GM18870 (cell line): ENCODE results near the gene EPN2.

Experiments used
- ATAC-seq: cut with Tn5 transposase; IDR thresholded peaks from one replicate; pipeline ENCODE4 v1.9.1; 2021; ENCODE audit warnings: moderate library complexity; ENCODE audit not compliant: unreplicated experiment

The EPN2 gene

DNA sequence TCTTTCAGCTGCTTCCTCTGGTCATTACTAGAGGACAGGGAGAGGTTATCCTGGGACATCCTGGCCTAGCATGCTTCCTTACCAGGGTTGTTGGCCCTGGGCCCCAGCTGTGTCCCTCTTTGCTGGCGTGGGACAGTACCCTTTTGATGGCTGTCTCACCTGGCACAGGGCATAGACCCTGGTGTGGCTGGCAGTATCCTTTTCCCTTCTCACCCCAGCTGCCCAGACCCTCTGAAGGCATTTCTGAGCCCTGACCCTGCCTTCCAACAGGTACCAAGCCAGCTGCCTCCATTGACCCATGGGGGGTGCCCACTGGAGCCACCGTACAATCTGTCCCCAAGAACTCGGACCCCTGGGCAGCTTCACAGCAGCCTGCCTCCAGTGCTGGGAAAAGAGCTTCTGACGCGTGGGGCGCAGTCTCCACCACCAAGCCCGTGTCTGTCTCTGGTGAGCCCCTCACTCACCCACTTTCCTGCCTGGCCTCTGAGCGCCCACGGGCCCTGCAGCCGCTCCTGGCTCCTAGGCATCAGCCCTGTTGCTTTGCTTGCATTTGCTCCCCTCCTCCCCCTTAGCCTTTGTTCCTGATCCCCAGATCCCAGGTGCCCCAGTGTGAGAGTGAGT, 91.4 kb downstream of the EPN2 start:
- ATAC-seq, result no peak

DNA sequence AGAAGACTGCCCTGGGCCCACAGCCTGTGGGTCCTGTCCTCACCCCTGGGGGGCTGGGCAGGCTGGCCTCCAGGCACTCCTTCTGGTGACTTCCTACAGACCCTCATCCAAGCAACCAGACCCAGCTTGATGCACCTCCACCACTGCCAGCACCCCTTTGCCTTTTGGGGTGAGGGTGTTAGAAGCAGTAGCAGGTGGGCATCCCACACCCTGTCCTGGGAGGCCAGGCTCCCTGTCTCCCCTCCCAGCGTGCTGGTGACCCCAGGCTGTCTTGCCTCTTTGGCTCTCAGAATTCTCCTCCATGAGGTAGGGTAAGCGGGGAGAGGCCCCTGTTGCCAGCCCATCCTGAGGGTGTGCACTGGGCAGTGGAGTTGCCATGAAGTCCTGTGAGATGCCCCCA, 92.0 kb downstream of the EPN2 start:
- no peak for ATAC-seq

DNA sequence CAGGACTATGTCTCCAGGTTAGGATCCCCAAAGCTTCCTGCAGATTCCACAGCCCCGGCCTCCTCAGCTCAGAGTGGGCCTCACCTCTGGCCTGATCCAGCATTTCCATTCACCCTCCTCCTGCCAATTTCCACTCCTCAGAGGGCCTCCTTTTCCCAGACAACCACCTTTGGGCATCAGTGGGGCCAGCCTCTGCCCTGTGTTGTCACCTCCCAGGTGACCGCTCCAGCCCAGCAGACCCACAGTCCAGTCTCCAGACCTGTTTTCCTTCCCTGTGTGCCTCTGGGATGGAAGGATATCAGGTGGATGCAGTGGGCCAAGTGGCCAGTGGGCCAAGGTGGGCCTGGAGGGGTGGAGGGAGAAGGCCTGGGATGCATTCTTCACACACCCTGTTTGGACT, 92.7 kb downstream of the EPN2 start:
- ATAC-seq, result no peak

DNA sequence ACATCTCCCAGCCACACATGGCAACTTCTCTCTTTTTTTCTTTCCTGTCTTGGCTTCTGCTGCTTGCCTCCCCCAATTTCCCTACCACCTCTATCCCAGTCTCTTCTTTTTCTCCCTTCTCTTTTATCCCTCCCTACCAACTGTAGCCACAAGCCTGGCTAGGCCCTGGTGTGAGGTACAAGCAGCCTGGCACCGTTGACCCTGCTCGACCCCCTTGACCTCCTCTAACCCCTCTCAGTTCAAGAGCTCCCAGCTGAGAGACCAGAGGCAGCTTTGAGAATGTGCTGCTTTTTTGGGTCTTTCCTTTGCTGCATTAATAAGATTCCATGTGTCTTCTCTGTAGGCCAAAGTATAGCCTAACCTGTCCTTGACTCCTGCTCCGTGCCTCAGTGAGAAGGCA, 93.1 kb downstream of the EPN2 start:
- ATAC-seq, result no peak

DNA sequence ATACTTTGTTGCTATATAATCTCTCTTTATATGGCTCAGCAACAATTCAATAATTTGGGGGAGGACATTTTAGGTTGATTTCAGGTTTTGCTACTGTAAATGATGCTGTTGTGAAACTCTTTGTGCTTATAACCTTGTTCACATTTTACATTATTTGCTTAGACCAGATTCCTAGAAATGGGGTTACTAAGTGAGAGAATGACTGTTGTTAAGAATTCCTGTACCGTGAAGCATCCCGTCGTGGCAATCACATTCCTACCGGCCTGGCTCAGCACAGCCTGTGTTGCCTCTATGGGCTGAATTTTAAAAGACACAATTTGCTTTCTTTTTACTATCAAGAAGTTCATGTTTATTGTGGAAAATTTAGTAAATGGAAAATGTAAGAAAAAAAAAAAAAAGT, 94.0 kb downstream of the EPN2 start:
- ATAC-seq, result no peak

DNA sequence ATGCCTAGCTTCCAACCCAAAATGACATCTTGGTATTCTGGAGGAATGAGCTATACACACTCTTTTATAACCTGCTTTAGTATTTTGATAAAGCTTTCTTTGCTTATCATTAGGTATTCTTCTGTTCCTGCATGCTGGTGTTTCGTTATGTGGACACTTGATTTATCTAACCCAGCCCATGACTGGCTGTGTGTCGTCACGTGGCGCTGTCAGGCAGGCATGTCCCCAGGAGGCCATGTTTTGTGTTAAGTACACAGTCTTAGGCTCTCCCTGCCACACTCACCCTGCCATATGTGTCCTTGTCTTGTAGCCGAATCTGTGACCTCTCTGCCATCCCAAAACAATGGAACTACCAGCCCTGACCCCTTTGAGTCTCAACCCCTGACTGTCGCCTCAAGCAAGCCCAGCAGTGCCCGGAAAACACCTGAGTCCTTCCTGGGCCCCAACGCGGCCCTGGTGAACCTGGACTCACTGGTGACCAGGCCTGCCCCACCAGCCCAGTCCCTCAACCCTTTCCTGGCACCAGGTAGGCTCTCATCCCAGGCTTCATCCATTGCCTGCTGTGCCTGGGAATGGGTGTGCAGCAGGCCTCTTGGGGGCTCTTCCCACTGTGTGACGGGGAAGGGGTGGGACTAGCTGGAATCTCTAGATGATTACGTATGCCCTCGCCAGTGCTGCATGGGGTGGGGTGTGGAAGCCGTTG, 94.5 kb downstream of the EPN2 start:
- no peak for ATAC-seq

DNA sequence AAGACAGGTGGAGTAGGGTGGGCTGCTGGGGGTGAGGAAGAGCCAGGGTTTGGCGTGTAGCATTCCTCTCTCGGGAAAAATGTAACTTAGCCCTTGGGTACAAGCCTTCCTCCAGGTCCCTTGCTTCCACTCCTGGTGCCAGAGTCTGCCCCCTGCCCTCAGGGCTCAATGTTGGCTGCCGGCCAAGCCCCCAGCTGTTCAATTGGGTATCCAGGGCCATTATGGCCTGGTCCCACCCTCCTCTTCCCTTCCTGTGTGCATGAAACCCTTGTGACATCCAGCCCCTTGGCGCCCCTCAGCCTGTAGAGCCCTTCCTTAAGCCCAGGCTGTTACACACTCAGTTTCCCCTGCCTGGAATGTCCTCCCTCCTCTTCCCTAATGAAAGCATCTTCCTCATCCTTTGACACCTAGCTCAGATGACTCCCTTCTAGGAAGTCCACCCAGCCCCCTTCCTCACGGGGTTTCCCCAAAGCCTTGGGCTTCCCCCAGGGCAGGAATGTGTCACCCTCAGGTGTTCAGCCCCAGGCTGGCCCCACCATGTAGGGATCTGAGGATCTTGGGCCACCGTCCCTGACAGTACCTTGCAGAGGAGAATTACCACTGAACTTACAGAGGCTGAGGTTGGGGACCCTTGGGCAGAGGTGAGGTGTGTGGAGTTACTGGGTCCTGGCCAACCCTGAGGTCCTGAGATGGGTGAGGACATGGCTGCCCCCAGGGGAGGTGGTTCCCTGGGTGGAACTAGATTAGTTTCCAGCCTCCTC, 95.4 kb downstream of the EPN2 start:
- no peak for ATAC-seq

DNA sequence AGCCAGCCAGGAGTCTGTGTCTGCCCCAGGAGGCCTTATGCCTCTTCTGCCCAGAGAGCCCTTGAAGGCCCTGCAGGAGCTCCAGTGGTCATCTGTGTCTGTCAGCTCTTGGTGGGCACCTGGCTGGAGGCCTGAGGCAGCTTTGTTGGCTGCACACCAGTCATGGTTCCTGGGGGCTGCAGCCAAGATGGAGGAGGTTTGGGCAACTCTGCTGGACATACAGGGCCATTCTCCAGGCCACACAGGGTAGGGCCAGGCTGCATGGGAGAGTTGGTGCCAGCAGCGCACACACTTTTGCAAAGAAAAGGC, 95.9 kb downstream of the EPN2 start:
- no peak for ATAC-seq

DNA sequence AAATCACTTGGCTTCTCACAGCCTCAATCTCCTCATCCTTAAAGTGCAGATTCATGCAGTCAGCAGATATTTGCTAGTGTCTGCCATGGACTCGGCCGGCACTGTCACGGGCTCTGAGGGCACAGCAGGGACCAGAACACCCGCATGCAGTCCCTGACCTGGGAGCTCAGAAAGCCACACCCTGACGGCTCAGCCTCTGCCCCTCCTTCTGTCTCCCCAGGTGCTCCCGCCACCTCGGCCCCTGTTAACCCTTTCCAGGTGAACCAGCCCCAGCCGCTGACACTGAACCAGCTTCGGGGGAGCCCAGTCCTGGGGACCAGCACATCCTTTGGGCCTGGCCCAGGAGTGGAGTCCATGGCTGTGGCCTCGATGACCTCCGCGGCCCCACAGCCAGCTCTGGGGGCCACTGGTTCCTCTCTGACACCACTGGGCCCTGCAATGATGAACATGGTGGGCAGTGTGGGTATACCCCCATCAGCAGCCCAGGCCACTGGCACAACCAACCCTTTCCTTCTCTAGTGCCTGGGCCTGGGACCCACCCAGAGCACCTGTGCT, 96.6 kb downstream of the EPN2 start:
- no peak for ATAC-seq

DNA sequence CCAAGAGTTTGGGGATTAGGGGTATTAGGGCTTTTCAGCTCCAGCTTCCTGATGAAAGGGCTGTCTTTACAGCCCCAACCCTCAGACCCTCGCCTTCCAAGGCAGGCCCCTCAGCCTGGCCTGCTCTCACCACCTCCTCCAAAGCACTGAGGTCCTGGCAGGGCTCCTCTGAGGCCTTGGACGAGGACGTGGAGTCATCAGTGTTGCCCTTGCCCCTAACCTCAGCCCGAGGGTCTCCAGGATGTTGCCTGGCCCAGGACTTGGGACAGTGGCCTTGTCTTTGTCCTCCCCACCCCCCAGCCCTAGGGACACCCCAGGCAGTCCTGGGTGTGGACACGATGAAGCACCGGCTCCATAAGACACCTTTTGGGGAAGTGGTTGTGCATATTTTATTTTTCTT, 97.2 kb downstream of the EPN2 start:
- ATAC-seq, result no peak

DNA sequence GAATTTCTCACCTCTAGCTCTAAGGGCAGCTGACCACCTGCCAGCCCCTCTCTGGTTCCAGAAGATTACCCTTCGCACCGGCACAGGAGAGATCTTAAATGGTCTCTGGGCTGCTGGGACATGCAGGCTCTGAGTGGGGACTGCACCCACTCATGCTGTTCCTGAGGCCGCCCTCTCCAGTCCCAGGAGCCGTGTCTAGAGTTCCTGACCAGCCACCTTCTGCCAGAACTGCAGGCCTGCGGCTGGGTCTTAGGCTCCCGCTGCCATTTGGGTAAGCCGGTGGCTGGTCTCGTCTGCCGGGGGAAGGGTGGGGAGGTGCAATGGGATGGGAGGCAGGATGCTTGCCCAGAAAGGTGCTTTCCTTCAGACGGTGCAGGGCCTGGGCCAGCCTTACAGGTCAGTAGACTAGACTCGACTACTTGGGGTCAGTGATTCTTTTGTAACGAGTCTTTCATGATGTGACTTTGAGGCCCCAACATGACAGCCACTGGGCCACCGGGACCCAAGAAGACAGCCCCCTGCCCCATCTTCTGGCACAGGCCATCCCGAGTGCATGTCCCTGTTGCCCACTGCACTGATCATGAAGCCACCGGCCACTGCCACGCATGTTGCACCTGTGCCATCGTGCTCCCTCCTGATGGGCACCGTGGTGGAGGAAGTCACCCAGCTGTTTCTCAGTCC, 98.9 kb downstream of the EPN2 start:
- no peak for ATAC-seq

DNA sequence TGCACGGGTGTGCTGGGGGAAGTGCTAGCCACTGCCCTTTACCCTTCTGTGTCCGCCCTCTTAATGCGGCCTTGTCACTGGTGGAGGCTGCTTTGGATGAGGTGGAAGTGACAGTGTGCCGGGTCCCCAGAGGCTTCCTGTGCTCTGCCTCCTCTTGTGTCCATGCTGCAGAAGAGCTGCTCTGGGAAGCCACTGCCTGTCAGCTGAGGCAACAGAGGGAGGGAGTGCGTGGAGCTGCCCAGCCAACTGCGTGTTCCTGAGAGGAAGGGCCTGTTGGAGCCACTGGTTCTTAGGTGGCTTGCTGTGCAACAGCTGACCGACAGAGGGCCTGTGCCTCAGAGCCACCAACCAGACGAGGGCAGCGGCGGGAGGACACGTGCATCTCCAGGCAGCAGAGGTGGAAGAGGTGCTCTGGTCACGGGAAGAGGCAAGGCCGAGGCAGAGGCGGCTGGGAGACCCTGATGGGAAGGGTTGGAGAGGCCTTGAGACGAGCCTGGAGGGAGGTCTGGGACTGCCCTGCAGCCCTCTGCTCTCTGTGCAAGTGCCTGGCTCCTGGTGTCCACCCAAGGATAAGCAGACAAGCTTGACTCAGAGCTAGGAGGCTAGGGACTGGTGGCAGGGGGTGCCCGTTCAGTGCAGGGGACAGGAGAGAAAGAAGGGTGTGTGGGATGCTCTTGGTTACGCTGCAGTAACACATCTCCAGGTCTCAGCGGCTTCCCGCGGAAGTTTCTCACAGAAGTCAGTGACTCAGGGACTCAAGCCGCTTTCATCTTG, 100.0 kb downstream of the EPN2 start:
- ATAC-seq, result no peak

DNA sequence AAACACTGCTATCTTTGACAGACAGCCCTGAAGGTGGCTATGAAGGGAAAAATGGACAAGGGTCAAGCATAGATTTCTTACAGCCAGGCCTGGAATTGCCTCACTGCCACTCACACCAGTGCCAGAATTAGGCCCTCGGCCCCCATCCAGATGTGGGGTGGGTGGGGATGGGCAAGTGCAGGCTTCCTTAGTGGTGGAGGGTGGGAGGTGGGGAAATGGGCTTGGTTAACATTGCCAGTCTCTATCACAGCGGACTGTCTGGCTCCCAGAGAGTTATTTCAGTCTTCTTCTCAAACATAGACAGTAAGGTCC, 100.5 kb downstream of the EPN2 start:
- no peak for ATAC-seq

DNA sequence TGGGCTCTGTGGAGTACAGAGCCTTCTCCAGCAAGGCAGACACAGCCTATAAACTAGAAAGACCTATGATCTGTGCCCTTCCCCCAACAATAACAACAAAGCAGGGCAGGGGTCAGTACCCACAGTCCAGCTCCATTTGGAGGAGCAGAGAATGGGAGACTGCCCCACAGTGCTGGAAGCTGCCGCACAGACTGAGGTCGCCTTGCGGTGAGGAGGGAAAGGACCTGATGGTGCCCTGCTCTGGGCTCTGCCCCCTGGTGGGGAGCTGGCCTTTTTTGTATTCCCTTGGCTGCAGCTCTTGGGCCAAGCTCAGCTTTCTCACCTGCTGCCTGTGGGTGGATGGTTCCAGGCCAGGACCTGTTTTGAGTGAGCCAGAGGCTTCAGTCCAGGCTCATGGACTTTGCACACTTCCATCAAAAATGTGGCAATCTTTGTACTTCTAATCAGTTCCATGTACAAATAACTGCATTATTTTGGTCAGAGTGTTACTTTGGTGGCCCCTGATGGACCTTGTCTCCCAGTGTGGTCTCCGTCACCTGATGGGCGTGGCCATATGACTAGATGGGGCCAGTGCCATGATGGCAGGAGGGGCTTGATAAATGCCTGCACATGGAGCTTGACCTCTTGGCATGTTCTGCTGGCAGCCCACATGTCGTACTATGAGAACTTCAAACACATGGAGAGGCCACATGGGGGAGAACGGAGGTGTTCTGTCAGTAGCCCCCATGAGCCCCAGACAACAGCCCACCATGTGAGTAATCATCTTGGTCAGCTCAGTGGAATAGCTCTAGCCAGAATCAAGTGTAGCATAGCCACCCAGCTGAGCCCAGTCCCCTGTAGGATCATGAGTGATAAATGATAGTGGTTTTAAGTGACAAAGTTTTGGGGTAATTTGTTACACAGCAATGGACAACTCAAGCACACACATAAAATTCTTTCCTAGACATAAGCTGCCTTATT, 101.1 kb downstream of the EPN2 start:
- no peak for ATAC-seq

DNA sequence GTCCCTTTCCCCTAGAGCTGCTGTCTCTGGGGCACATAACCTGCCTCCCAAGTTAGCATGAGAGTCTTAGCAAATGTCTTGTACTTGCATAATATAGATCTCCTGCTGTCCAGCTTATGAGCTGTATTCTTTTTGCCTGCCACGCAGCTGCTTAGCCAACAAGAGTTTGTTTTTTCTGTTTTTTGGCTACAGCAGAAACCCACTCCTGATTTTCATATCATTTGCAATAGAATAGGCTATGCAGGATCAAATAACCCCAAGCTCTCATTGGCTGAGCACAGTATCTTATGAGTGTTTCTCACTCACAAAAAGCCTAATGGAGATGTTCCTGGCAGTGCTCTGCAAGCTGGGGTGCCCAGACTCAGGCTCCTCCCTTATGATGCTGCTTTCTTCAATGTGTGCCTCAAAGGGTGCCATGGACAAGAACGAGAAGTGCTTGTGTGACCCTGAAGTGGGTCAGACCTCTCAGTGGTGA, 102.2 kb downstream of the EPN2 start:
- no peak for ATAC-seq

DNA sequence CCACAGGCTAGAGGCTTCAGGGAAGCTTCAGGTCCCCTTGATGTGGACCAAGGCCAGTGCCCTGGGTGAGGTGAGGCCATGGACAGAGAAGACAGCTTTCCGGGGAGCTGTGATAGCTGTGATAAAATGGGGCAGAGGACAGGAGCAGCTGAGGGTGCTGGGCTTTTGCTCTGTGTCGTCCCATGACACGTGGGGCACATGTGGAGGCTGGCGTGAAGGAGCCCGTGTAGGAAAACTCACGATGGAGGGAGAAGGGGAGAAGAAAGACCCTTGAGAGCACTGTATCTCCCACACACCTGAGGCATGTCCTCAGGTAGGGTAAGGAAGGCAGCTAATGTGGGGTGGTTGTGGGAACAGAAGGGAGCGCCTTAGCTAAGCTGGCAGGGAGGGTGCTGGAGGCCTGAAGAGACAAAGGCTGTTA, 104.1 kb downstream of the EPN2 start:
- ATAC-seq, result no peak

DNA sequence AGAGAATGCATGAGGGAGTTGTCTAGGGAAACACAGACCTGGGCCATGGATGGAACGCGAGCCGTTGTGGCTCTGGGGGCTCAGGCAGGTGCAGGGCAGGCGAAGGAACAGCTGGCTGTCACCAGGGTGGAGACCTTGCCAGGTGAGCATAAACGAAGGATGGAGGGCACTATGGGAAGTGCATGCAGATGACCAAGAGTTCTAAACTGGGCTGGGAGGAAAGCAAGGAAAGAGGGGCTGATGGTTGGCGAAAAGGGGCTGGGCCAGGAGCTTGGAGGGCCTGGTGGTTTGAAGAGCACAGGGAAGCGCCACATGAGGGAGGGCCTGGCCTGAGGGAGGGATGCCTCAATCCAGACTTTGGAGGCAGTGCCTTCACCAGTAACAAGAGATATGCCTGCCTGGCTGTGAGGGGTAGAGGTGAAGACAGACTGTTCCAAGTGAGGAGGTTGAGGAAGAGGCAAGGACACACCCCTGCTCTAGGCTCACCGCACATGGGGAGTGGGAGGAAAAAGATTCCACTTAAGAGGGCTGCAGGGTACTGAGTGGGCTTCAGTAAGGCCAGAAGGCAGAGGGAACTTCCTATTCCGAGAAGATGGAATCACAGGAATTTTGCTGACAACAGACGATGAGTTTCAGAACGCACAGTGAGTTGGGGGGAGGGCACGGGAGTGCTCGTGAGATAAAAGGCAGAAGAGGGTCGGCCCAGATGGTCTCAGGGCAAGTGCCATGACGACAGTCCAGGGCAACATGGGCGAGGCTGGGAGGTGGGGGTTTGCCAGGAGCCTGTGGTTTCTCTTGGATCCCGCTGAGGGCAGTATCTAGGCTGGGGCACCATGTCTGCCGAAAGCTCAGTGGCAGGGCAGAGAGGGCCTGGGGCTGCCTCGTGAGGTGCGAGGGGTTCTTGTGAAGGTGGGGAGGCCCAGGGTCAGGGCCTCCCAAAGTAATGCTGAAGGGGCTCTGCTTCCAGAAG, 104.8 kb downstream of the EPN2 start:
- ATAC-seq, result no peak

DNA sequence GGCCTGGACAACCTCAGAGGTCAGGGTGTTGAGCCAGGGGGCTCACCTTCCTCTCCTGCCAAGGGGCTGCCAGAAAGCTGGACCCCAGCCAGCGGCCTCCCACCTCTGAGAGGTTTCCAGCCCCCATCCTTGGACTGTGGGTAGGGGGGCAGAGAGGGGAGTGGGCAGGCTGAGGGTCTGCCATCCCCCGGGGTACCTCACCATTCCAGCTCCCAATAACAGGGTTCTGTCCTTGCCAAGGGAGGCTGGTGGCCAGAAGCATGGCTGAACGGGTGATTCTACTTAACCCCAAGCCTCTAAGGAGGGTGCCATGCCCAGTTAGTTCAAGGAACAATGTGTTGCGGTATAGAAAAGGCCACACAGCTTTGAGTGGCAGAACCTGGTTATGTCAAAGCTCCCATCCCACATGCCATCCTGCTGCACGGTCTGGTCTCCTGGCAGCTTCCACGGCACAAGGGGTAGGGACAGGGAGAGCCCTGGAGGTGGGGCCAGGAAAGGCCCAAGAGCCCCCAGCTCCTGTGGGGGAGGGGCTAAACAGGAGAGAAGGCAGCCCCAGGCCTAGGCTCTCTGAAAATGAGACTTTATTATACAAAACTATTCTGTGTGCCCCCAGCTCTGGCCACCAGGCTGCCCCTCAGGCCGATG, 105.6 kb downstream of the EPN2 start:
- ATAC-seq, result no peak
